A673 (cell line): ENCODE data around the gene C2orf80. TPM values are rescaled to one million over a fixed set of nuclear protein-coding genes. Genes with fewer than 3 reads are reported as not detected.

Experiments used
- BruUV-seq: library from RNA; stranded (reverse); fragments of 400-500 nt; replicated peaks from 2 replicates; lab custom pipeline; 2021; lab: Mats Ljungman, UMichigan
- CTCF ChIA-PET: fragments of 300-600 bp; sonication (Branson Sonifier 250); formaldehyde crosslinking; loops from one replicate; lab custom pipeline; 2022; ENCODE audit warnings: antibody characterized with exemption; lab: Charles Lee
- POLR2A ChIA-PET: fragments of 300-600 bp; sonication (Branson Sonifier 250); formaldehyde crosslinking; loops from one replicate; lab custom pipeline; 2022; ENCODE audit warnings: antibody characterized with exemption; ENCODE audit not compliant: low non-redundant PET; lab: Charles Lee
- DNase-seq: peaks from one replicate; pipeline ENCODE4 v3.0.0-alpha.2; 2015; ENCODE audit warnings: low spot score
- H3K27ac ChIP-seq: fragments of 200-600 bp; sonication (generic); 2 replicates; pipeline ENCODE4 v1.5.1; 2016; ENCODE audit warnings: mixed run types, low read depth, mild to moderate bottlenecking, mixed read lengths, antibody characterized with exemption, low read length; ENCODE audit not compliant: poor library complexity, severe bottlenecking
- H3K27me3 ChIP-seq: fragments of 200-600 bp; sonication (generic); replicated peaks from 2 replicates; pipeline ENCODE4 v1.6.1; 2017; ENCODE audit warnings: mixed run types, low read depth, mild to moderate bottlenecking, mixed read lengths, antibody characterized with exemption, low read length; ENCODE audit not compliant: insufficient read depth, poor library complexity
- H3K36me3 ChIP-seq: fragments of 200-600 bp; sonication (generic); 2 replicates; pipeline ENCODE4 v1.6.1; 2016; ENCODE audit warnings: mixed run types, mild to moderate bottlenecking, mixed read lengths, antibody characterized with exemption, low read length; ENCODE audit not compliant: insufficient read depth, poor library complexity, severe bottlenecking
- H3K4me1 ChIP-seq: fragments of 200-600 bp; sonication (generic); 2 replicates; pipeline ENCODE4 v1.6.1; 2017; ENCODE audit warnings: mixed run types, mild to moderate bottlenecking, mixed read lengths, antibody characterized with exemption, low read length; ENCODE audit not compliant: insufficient read depth, poor library complexity, severe bottlenecking
- H3K4me3 ChIP-seq: fragments of 200-600 bp; sonication (generic); 2 replicates; pipeline ENCODE4 v1.5.1; 2016; ENCODE audit warnings: low read depth, mixed run types, mild to moderate bottlenecking, mixed read lengths, low read length; ENCODE audit not compliant: poor library complexity, severe bottlenecking
- H3K9me3 ChIP-seq: fragments of 200-600 bp; sonication (generic); 2 replicates; pipeline ENCODE4 v1.6.1; 2016; ENCODE audit warnings: mixed run types, low read depth, mild to moderate bottlenecking, mixed read lengths, antibody characterized with exemption, low read length; ENCODE audit not compliant: poor library complexity, severe bottlenecking
- CTCF ChIP-seq: fragments of 300-800, 200-600 bp; sonication (generic); conservative IDR thresholded peaks from 2 replicates; pipeline ENCODE4 v1.5.1; 2017; ENCODE audit warnings: low read depth, mild to moderate bottlenecking, antibody characterized with exemption, low read length, moderate library complexity, mixed read lengths
- EZH2 ChIP-seq: fragments of 200-600 bp; sonication (generic); IDR thresholded peaks from 2 replicates; pipeline ENCODE4 v1.6.1; 2017; ENCODE audit warnings: borderline replicate concordance, low read depth, mild to moderate bottlenecking, mixed read lengths, antibody characterized with exemption, low read length; ENCODE audit not compliant: poor library complexity, severe bottlenecking
- intact Hi-C: fragments of 100-400 bp; cut with micrococcal nuclease; formaldehyde crosslinking; loops from one replicate; pipeline ENCODE4 v1.10.0; 2022; ENCODE audit not compliant: unreplicated experiment
- total RNA-seq: library from RNA; stranded (reverse); gene quantifications from 2 replicates; pipeline ENCODE4 v1.2.3, GENCODE V29; 2021

Gene C2orf80
- total RNA-seq, 1 experiment from 2014 or later = not detected

DNA sequence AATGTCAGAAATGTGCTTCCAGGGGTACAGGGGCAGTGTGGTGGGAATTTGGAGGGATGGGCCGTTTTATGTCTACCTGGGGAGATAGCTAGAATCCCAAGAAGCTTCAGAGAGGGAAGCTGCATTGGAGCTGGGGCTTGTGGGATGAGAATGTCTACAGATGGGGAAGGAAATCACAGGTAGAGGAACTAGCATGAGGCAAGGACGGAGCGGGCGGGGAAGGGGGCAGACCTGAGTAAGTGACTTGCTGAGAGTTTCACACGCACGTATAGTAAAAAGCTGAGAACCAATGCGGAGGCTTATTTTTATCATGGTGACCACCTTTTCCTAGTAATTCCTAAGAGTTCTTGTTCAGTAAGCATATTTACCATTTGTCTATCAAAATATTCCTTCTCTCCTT is 6.3 kb downstream of the C2orf80 start:
- no peak overlapping the region for H3K27ac ChIP-seq
- TF ChIP-seq EZH2 (no peak), CTCF (no peak)
- ChIA-PET CTCF (no interaction called here), POLR2A (no interaction called here)
- DNase-seq = no peak
- H3K4me3 ChIP-seq = no peak overlapping the region
- BruUV-seq = no TSS peak
- intact Hi-C loops = no loop called here
- H3K9me3 ChIP-seq = no peaks in the 10 kb centered on the region
- H3K27me3 ChIP-seq = no peaks in the 10 kb centered on the region
- no peaks in the 10 kb centered on the region for H3K36me3 ChIP-seq
- no peaks in the 10 kb centered on the region for H3K4me1 ChIP-seq

- Histone ChIP-seq H3K4me1 (no peaks in the 10 kb centered on the region), H3K4me3 (no peak overlapping the region), H3K36me3 (no peaks in the 10 kb centered on the region), H3K27me3 (no peaks in the 10 kb centered on the region), H3K27ac (no peak overlapping the region), H3K9me3 (no peaks in the 10 kb centered on the region)
- no TSS peak for BruUV-seq
- CTCF ChIA-PET = no interaction called here
- intact Hi-C loops = no loop called here
- no peak for TF ChIP-seq CTCF
- TF ChIP-seq EZH2 = no peak
- POLR2A ChIA-PET = no interaction called here
- no peak for DNase-seq
Observed at GRCh38 chr2:208182835-208183234, 7.0 kb downstream of the C2orf80 start.

DNA sequence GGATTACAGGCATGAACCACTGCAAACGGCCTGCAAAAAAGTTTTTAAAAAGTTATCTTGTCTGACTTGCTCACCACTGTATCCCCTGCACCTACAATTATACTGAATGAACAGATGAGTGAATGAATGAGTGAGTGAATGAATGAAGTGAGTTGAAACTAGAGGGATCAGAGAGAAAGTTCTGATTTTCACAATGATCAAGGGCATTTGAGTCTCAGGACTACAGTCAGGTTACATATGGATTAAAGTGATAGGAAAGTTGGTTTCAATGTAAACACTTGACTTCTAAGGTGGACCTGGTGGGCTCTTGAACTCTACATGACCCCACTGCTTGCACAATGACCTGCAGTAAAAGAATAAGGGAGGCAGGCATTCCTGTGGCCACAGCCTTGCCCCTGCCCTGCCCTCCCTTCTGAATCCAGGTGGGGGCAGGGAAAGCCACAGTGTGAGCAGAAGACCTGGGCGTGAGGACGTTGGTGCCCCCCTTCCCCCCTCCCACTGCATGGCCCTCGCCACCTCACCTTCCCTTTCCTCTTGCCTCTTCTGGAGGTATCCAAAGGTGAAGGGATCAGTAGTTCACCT is 10.7 kb downstream of the C2orf80 start:
- intact Hi-C loops = loop anchor here (5.0 kb wide), 1 partner anchor 298 kb away; no protein-coding TSS in a partner anchor
- ChIA-PET POLR2A (no interaction called here), CTCF (no interaction called here)
- Histone ChIP-seq H3K27me3 (no peaks in the 10 kb centered on the region), H3K4me1 (peaks cover 4% of the 10 kb centered on the region), H3K27ac (no peak overlapping the region), H3K9me3 (no peaks in the 10 kb centered on the region), H3K36me3 (no peaks in the 10 kb centered on the region), H3K4me3 (no peak overlapping the region)
- no TSS peak for BruUV-seq
- TF ChIP-seq EZH2 = no peak
- TF ChIP-seq CTCF = no peak
- DNase-seq = no peak
